ENCODE data around the gene ZC3H8. TPM values are rescaled to one million over a fixed set of nuclear protein-coding genes. Genes with fewer than 3 reads are reported as not detected.

ZC3H8 gene
- total and polyA plus RNA-seq, 4 experiments from 2014 or later: 8.4 to 18.9 (median 17.6) TPM

DNA sequence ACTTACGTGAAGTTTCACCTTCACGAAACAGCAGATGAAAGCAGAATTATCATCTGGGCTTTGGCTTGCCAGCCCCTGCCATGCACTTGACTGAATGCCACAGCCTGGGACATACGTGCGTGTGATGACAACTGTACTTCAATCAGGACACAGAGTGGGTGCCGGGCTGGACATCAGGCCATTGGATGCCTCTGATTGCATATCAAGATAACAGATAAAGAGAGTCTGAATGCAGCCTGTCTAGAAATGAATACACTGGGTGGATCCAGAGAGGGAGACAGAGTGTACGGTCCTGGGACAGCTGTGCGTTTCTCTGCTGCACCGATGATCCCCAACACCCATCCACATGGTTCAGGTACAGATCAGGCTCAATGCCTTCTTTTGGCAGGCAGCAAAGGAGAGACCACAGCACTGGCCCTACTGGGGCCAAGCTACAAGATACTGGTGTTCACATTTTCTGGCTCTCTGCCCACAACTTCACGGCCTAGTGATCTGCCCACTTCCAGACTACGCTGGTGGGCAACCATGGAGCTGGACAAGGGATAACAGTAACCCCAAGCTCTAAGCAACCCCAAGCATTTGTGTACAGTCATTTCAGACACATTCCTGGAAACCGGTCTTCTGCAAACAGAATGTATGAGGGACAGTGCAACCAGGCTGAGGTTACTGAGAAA, 81.1 kb downstream of the ZC3H8 start:
- POLR2A ChIA-PET (ENCODE audit: partially characterized antibody): interaction anchor here (1.1 to 2.4 kb wide), 4 partner anchors 8 to 81 kb away, joined by 3 to 14 read pairs (median 6); partner anchors contain the start of gene ZC3H8
- Histone ChIP-seq H3K4me1 (ENCODE audit: insufficient read depth, low read length) (peaks cover 8% of the 10 kb centered on the region), H3K36me3 (ENCODE audit: insufficient read depth, low read length) (no peaks in the 10 kb centered on the region), H3K9me3 (ENCODE audit: control insufficient read depth in 1 of 2, low read length in 2 of 2) (no peaks in the 10 kb centered on the region), H3K27me3 (ENCODE audit: insufficient read depth, low read length) (no peaks in the 10 kb centered on the region), H3K4me3 (ENCODE audit: low read length in 2 of 2) (no peak overlapping the region), H3K27ac (ENCODE audit: low read depth, low read length) (no peak overlapping the region)
- no peaks in the 10 kb centered on the region for H3K9me3 Mint-ChIP-seq
- CTCF ChIA-PET (ENCODE audit: partially characterized antibody): interaction anchor here (1.6 to 2.0 kb wide), 2 partner anchors 8 to 9 kb away, joined by 3 to 7 read pairs; no protein-coding TSS in a partner anchor
- DNase-seq: no peak
- H3K27ac Mint-ChIP-seq: peak overlapping the region; percentile 3 to 85 (median 68)
- H3K4me1 Mint-ChIP-seq: peaks cover 9 to 22% (median 17%) of the 10 kb centered on the region in 4 donors
- peak overlapping the region in 7 of 8 donors; percentile 15 to 71 (median 51) for H3K4me3 Mint-ChIP-seq
- H3K36me3 Mint-ChIP-seq: no peaks in the 10 kb centered on the region
- no peaks in the 10 kb centered on the region for H3K27me3 Mint-ChIP-seq
- intact Hi-C loops (cut with micrococcal nuclease): loop anchor here (2.0 kb wide), 1 partner anchor 17 kb away; no protein-coding TSS in a partner anchor

DNA sequence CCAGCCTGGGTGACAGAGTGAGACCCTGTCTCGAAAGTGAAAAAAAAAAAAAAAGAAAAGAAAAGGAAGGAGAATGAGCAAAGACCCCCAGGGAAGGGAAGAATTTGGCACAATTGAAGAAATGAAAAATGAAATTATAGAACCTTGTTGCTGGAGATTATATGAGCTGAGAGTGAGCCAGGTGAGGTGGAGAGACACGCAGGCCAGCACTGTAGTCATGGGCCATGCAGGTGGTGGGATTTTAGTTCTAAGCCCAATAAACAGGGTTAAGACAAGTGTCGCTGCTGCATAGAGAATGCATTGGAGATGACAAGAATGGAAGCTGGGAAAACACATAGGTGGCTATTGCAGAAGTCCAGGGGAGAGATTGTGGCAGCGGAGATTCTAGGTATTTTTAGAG, 84.3 kb downstream of the ZC3H8 start:
- no peak for DNase-seq
- Histone ChIP-seq H3K9me3 (ENCODE audit: control insufficient read depth in 1 of 2, low read length in 2 of 2) (no peaks in the 10 kb centered on the region), H3K36me3 (ENCODE audit: insufficient read depth, low read length) (no peaks in the 10 kb centered on the region), H3K4me1 (ENCODE audit: insufficient read depth, low read length) (peaks cover 8% of the 10 kb centered on the region), H3K27ac (ENCODE audit: low read depth, low read length) (no peak overlapping the region), H3K27me3 (ENCODE audit: insufficient read depth, low read length) (no peaks in the 10 kb centered on the region), H3K4me3 (ENCODE audit: low read length in 2 of 2) (no peak overlapping the region)
- no peaks in the 10 kb centered on the region for H3K27me3 Mint-ChIP-seq
- intact Hi-C loops (cut with micrococcal nuclease): no loop called here
- H3K4me3 Mint-ChIP-seq: no peak overlapping the region
- H3K36me3 Mint-ChIP-seq: no peaks in the 10 kb centered on the region
- POLR2A ChIA-PET (ENCODE audit: partially characterized antibody): interaction anchor here (1.1 to 3.6 kb wide), 2 partner anchors 9 to 12 kb away, joined by 3 to 17 read pairs; no protein-coding TSS in a partner anchor
- CTCF ChIA-PET (ENCODE audit: partially characterized antibody): interaction anchor here (1.9 kb wide), 1 partner anchor 15 kb away, joined by 4 read pairs; no protein-coding TSS in a partner anchor
- no peak overlapping the region for H3K27ac Mint-ChIP-seq
- peaks cover 16 to 26% (median 20%) of the 10 kb centered on the region in 4 donors for H3K4me1 Mint-ChIP-seq
- no peaks in the 10 kb centered on the region for H3K9me3 Mint-ChIP-seq

DNA sequence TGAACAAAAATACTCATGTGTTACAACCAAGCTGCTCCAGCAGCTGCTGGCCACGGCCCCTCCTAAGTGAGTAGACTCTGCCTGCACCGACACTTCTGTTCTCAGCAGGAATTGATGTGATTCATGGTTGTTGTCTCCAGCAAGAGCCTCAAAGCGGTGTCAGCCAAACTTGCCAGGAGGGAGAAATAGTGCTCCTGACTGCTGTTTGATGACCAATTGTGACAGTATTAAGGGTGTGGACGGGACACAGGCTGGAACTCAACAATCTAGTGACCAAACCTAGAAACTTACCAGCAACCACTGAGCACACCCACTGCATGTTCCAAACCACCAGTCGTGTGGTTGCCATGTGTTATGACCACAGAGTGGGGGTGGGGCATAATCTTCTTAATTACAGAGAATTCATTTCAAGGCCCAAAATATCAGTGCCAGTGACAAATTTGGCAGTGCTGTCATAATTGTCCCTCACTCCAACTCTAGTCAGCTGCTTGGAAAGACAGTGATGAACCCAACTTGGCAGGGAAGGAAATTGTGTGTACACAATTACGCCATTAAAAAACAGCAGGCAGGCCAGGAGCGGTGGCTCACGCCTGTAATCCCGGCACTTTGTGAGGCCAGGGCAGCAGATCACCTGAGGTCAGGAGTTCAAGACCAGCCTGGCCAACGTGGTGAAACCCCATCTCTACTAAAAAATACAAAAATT, 86.3 kb downstream of the ZC3H8 start:
- H3K4me3 Mint-ChIP-seq: no peak overlapping the region
- intact Hi-C loops (cut with micrococcal nuclease): no loop called here

DNA sequence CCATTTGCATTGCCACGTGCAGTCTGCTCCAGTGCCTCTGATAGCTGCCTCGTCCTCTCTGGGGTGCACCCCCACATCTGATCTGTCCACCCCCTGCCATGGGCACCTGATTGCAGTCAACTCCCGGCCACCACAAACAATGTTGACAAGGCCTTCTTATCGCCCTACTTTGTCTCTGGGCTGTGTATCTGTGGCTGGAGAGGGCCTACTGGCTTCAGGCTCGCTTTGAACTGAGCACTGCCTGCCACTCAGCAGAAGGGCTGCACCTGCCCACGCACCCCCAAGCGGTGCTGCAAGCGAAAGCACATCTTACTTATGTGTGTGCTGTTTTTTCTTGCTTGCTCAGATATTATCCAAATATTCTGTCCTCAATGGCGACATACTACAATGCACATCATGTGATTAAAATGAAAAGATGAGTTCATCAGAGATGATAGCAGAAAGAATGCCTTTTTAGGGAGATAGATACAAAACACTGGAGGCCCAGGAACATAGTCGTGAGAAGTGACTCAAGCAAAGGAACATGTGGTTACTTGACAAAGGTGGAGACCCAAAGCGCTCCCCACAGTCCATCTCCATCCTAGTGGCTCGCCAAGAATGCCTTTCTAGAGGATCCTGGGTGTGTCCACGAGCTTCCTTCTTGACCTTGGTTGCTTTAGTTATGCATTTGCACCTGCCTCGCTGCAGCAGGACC, 87.9 kb downstream of the ZC3H8 start:
- Mint-ChIP-seq H3K27me3 (no peaks in the 10 kb centered on the region), H3K27ac (peak overlapping the region in 4 of 7 donors; percentile 52 to 89 (median 76)), H3K9me3 (peaks cover 0 to 3% (median 0%) of the 10 kb centered on the region in 8 donors), H3K4me3 (no peak overlapping the region), H3K4me1 (peaks cover 5 to 12% (median 7%) of the 10 kb centered on the region in 4 donors), H3K36me3 (no peaks in the 10 kb centered on the region)
- intact Hi-C loops (cut with micrococcal nuclease): loop anchor here (2.0 kb wide), 1 partner anchor 46 kb away; no protein-coding TSS in a partner anchor
- peak in 2 of 5 donors; percentile 15 to 33 for DNase-seq
- Histone ChIP-seq H3K27me3 (ENCODE audit: insufficient read depth, low read length) (no peaks in the 10 kb centered on the region), H3K36me3 (ENCODE audit: insufficient read depth, low read length) (no peaks in the 10 kb centered on the region), H3K9me3 (ENCODE audit: control insufficient read depth in 1 of 2, low read length in 2 of 2) (no peaks in the 10 kb centered on the region), H3K27ac (ENCODE audit: low read depth, low read length) (no peak overlapping the region), H3K4me3 (ENCODE audit: low read length in 2 of 2) (no peak overlapping the region), H3K4me1 (ENCODE audit: insufficient read depth, low read length) (no peaks in the 10 kb centered on the region)
- ChIA-PET POLR2A (ENCODE audit: partially characterized antibody) (no interaction called here), CTCF (ENCODE audit: partially characterized antibody) (interaction anchor here (0.6 to 1.0 kb wide), 2 partner anchors 11 to 625 kb away, joined by 3 read pairs; no protein-coding TSS in a partner anchor)

More for the DNA sequence above, 86.3 kb downstream of the ZC3H8 start:
- H3K27ac Mint-ChIP-seq: no peak overlapping the region
- H3K27me3 Mint-ChIP-seq: no peaks in the 10 kb centered on the region
- H3K36me3 Mint-ChIP-seq: no peaks in the 10 kb centered on the region
- Histone ChIP-seq H3K27ac (ENCODE audit: low read depth, low read length) (no peak overlapping the region), H3K9me3 (ENCODE audit: control insufficient read depth in 1 of 2, low read length in 2 of 2) (no peaks in the 10 kb centered on the region), H3K27me3 (ENCODE audit: insufficient read depth, low read length) (no peaks in the 10 kb centered on the region), H3K4me3 (ENCODE audit: low read length in 2 of 2) (no peak overlapping the region), H3K36me3 (ENCODE audit: insufficient read depth, low read length) (no peaks in the 10 kb centered on the region), H3K4me1 (ENCODE audit: insufficient read depth, low read length) (peaks cover 1% of the 10 kb centered on the region)
- peaks cover 0 to 3% (median 0%) of the 10 kb centered on the region in 8 donors for H3K9me3 Mint-ChIP-seq
- ChIA-PET CTCF (ENCODE audit: partially characterized antibody) (interaction anchor here (1.2 kb wide), 1 partner anchor 13 kb away, joined by 3 read pairs; no protein-coding TSS in a partner anchor), POLR2A (ENCODE audit: partially characterized antibody) (interaction anchor here (1.3 to 3.6 kb wide), 2 partner anchors 12 to 14 kb away, joined by 3 to 17 read pairs; no protein-coding TSS in a partner anchor)
- H3K4me1 Mint-ChIP-seq: peaks cover 10 to 17% (median 11%) of the 10 kb centered on the region in 4 donors
- no peak for DNase-seq

DNA sequence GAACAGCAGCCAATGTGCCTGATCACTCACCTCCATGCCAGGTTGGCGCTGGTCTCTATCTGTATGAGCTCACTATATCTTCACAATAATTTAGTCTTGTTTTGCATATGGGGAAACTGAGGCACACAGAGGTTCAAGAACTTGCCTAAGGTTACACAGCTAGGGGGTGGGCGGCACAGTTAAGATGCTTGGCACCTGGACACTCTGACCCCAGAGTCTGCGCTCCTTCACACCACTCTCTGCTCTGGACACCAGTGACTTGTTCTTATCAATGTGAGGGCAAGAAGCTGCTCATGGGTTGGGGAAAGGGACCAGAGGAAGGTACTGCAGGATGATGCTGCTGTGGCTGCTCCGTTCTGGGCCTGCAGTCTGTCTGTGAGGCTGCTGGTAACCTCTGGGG, 89.5 kb downstream of the ZC3H8 start:
- CTCF ChIA-PET (ENCODE audit: partially characterized antibody): no interaction called here

DNA sequence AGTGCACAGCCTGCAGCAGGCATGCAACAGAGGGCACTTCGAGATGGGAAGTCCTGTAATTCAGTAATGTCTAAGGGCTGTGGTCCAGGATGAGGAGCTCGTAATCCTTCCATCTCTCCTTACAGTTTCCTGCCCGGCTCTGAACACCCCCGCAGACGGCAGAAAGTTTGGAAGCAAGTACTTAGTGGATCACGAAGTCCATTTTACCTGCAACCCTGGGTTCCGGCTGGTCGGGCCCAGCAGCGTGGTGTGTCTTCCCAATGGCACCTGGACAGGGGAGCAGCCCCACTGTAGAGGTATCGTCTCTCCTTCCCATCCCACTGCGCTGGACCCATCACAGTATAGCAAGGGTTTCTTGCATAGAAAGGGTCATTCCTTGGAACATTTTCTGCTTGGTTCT, 90.0 kb downstream of the ZC3H8 start:
- Mint-ChIP-seq H3K27me3 (no peaks in the 10 kb centered on the region), H3K4me1 (peaks cover 5 to 15% (median 7%) of the 10 kb centered on the region in 4 donors), H3K27ac (no peak overlapping the region), H3K4me3 (no peak overlapping the region), H3K36me3 (no peaks in the 10 kb centered on the region), H3K9me3 (peaks cover 0 to 3% (median 0%) of the 10 kb centered on the region in 8 donors)
- DNase-seq: no peak
- Histone ChIP-seq H3K4me3 (ENCODE audit: low read length in 2 of 2) (no peak overlapping the region), H3K27me3 (ENCODE audit: insufficient read depth, low read length) (no peaks in the 10 kb centered on the region), H3K36me3 (ENCODE audit: insufficient read depth, low read length) (no peaks in the 10 kb centered on the region), H3K4me1 (ENCODE audit: insufficient read depth, low read length) (no peaks in the 10 kb centered on the region), H3K27ac (ENCODE audit: low read depth, low read length) (no peak overlapping the region), H3K9me3 (ENCODE audit: control insufficient read depth in 1 of 2, low read length in 2 of 2) (no peaks in the 10 kb centered on the region)
- POLR2A ChIA-PET (ENCODE audit: partially characterized antibody): interaction anchor here (1.1 to 1.3 kb wide), 2 partner anchors 9 kb away, joined by 3 read pairs; no protein-coding TSS in a partner anchor
- CTCF ChIA-PET (ENCODE audit: partially characterized antibody): no interaction called here
- intact Hi-C loops (cut with micrococcal nuclease): no loop called here

More for the DNA sequence above, 89.5 kb downstream of the ZC3H8 start:
- Histone ChIP-seq H3K4me3 (ENCODE audit: low read length in 2 of 2) (no peak overlapping the region), H3K9me3 (ENCODE audit: control insufficient read depth in 1 of 2, low read length in 2 of 2) (no peaks in the 10 kb centered on the region), H3K27ac (ENCODE audit: low read depth, low read length) (no peak overlapping the region), H3K36me3 (ENCODE audit: insufficient read depth, low read length) (no peaks in the 10 kb centered on the region), H3K4me1 (ENCODE audit: insufficient read depth, low read length) (no peaks in the 10 kb centered on the region), H3K27me3 (ENCODE audit: insufficient read depth, low read length) (no peaks in the 10 kb centered on the region)
- no peak overlapping the region for H3K4me3 Mint-ChIP-seq
- peaks cover 5 to 15% (median 7%) of the 10 kb centered on the region in 4 donors for H3K4me1 Mint-ChIP-seq
- no peaks in the 10 kb centered on the region for H3K27me3 Mint-ChIP-seq
- peaks cover 0 to 3% (median 0%) of the 10 kb centered on the region in 8 donors for H3K9me3 Mint-ChIP-seq
- H3K27ac Mint-ChIP-seq: peak overlapping the region in 1 of 7 donors; percentile 17
- POLR2A ChIA-PET (ENCODE audit: partially characterized antibody): interaction anchor here (1.1 to 1.3 kb wide), 2 partner anchors 8 to 9 kb away, joined by 3 read pairs; no protein-coding TSS in a partner anchor
- H3K36me3 Mint-ChIP-seq: no peaks in the 10 kb centered on the region
- DNase-seq: no peak
- intact Hi-C loops (cut with micrococcal nuclease): no loop called here
